GM23248 (cell line): Measurements from ENCODE around the gene PYGL.

Experiments
- EZH2 ChIP-seq: fragments of 200-600 bp; sonication (generic); IDR thresholded peaks from 2 replicates; pipeline ENCODE4 v1.6.1; 2018; ENCODE audit warnings: antibody characterized with exemption, mild to moderate bottlenecking; ENCODE audit not compliant: insufficient read depth, poor library complexity, severe bottlenecking
- EZH2phosphoT487 ChIP-seq: fragments of 200-600 bp; sonication (generic); IDR thresholded peaks from 2 replicates; pipeline ENCODE4 v1.6.1; 2018; ENCODE audit warnings: antibody characterized with exemption, moderate library complexity, mild to moderate bottlenecking, low read depth; ENCODE audit not compliant: insufficient read depth

- no peak for TF ChIP-seq EZH2phosphoT487
- no peak for TF ChIP-seq EZH2
Measured at GRCh38 chr14:50901361-50901760, 42.9 kb downstream of the PYGL start.
